ENCODE measurements around the gene TSPEAR. TPM values are rescaled to one million over a fixed set of nuclear protein-coding genes. Genes with fewer than 3 reads are reported as not detected.

The TSPEAR gene
- total RNA-seq, 1 donor from 2014 or later, result not detected

DNA sequence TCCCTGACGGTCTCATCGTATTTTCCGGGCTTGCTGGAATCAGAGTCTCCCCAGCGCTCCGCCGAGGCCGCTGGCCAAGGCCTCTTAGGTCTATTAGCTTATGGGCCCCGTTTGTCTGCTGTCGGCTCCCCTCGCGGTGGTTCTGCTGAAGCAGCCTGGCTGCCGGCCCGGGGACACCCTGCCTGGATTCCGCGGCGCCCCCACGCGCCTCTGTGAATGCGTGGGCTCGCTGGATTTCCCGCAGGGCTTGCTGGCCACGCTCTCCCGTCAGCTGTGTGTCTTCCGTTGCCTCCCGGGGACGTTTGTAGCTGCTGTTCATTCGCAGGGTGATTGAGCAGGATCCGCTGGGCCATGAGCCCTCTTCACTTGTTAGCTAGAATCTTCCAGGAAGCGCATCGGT lies 247.6 kb downstream of the TSPEAR start:
- no peak for DNase-seq (ENCODE audit: low read depth)

DNA sequence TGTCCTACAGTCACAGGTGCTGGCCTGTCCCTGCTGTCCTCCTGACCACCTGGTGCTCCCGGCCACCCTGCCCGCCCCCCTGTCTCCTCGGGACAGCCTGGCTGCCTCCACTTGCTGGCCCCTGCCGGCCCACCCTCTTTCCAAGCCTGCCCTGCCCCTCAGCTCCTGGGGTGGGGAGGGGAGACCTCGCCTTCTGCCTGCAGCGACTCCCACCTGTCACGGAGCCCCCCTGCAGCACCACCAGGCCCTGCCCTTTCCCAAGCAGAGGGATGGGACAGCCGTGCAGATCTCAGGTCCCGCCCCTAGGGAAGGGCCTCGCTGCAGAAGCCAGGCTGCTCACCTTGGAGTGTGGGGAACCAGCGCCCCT lies 248.6 kb downstream of the TSPEAR start:
- no peak for DNase-seq (ENCODE audit: low read depth)

DNA sequence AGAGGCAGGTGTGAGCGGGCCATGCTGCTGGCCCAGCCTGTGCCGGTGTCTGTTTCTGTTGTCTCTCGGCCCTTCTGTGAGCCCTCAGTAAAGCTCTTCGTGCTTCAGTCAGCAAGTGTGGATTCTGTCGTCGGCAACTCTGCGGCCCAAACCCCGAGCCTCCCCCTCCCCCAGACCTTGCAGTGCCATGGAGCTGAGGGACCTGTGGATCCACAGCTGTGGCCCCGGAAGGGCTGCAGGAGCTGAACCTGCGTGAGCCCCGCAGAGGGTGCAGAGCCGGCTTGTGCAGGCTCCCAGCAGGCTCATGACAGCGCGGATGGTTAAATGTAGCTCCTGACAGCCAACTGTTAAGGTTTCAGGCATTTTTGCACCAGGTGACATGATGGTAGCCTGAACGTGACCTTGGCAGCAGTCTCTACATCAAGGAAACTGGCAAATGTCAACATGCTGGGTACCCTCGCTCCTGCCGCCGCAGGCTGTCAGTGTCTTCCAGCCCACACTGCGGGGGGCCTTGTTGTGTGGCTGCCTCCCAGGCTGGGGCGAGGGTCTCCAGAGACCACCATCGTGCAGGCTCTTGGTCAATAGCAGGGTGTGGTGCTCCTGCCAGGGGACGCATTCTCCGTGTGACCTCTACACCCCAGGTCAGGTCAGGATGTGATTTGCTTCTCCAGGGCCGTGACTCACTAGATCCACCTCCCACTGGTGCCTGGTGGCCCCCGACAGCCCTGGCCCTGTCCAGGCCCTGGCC lies 249.1 kb downstream of the TSPEAR start:
- DNase-seq (ENCODE audit: low read depth), result no peak

DNA sequence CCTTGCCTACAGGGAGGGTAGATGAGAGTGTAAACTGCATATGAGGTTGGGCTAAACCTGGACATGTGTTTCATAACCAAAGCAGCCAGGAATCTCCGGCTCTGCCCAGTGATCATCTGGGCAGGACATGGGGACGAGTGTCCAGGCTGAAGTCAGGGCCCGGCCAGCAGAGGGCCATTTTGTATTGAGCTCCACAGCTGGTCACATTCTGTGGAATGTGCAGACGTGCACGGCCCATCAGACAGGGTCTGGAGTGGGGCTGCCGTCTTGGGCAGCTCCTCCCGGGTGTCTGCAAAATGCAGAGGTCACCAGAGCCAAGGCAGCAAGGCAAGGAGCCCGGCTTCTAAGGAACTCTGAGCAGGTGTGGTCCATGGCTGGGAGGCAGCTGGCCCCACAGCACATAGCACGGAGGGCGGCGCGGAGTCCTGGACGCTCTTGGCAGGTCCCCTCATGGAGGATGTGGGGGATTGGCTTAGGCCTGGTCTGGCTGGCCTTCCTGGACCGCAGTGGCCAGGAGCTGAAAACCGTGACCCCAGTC lies 249.8 kb downstream of the TSPEAR start:
- DNase-seq (ENCODE audit: low read depth), result no peak

DNA sequence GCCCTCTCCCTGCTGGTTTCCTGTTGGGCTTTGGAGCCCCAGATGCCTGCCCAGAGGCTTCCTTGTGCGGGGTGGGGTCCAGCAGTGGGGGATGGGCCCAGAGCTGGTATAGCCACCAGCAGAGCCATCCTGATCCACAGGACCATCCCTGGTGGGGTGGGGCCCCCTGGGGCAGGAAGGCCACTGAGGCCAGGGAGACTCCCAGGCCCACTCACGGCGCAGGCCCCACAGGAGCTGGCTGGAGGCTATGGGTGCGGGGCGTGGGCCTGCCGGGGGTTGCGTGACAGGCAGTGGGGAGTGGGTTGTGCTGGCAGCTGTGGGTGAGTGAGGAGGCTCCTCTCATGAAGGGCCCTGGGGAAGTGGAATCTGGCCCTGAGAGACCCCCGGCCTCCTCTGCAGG lies 250.4 kb downstream of the TSPEAR start:
- DNase-seq (ENCODE audit: low read depth), result no peak

DNA sequence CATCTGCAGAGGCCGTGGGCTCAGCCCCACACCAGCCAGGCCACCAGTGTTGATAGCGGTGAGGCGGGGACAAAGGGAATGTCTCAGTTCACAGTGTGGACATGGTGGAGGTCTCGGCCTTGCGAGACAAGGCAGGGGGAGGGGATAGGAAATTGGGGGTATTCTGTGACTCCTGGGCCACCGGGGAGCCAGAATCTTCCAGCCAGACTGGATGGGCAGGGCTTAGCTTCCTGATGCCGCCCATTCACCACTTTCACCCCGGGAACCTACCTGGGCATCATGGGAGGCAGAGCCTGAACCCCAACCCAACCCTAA lies 251.0 kb downstream of the TSPEAR start:
- no peak for DNase-seq (ENCODE audit: low read depth)

DNA sequence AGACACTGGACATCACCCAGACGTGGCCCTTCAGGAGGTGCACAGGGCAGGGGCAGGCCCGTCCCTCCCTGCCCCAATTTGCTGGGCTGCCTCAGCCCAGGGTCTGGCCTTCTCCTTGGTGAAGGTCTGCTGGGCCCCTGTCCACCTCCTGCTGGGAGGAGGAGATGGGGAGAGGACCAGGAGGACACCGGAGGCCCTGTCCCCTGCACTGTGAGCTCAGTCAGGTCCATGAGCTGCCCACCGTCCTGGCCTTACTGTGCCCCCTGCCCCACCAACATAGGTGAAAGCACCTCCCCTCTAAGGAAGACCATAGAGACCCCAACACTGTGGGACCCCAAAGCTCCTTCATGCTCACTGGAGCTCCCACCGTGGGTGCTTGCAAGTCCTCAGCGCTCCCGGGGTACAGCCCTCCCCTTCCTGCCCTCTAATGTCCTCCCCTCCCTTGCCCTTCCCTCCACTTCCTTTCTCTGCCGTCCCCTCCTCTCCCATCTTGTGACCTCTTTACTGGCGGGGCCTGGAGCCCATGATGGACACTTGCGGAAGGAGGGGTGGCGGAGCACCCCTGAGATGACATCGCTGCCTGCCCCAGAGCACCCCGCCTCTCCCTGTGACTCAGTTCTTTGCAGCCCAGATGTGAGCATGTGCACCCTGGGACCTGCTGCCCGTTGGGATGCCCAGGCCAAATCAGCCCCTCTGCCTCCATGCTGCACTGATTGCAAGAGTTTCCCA lies 251.5 kb downstream of the TSPEAR start:
- no peak for DNase-seq (ENCODE audit: low read depth)

DNA sequence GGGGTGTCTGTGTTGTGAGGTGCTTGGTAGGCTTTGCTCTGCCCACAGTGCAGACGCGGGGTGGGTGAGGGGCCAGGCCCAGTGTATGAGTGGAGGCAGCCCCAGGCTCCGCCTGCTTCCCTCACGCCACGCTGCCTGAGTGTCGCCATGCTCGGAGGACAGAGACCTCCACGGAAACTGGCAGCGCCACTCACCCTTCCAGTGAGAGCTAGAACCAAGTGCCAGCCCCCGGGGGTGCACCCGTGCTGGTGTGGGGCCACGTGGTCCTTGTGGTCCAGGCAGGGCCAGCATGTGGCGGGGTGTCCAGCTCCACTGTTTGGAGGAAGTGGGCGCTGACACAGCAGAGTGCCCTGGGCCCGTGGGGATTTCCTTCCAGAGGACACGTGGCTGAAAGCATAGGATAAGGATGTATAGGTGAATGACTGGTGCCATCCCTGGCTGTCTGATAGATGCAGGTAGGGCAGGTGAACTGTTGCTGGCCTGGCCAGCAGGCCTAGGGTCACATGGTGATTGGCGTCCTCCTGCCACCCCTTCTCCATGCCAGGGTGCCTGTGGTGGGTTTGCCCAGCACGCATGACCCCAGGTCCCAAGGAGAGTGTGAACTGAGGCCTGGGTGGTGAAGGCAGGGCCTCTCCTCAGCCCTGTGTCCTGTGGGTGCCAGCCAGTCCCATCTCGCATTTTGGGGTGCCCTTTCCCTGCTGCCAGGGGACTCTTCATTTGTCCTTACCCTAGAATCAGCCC lies 252.2 kb downstream of the TSPEAR start:
- no peak for DNase-seq (ENCODE audit: low read depth)

DNA sequence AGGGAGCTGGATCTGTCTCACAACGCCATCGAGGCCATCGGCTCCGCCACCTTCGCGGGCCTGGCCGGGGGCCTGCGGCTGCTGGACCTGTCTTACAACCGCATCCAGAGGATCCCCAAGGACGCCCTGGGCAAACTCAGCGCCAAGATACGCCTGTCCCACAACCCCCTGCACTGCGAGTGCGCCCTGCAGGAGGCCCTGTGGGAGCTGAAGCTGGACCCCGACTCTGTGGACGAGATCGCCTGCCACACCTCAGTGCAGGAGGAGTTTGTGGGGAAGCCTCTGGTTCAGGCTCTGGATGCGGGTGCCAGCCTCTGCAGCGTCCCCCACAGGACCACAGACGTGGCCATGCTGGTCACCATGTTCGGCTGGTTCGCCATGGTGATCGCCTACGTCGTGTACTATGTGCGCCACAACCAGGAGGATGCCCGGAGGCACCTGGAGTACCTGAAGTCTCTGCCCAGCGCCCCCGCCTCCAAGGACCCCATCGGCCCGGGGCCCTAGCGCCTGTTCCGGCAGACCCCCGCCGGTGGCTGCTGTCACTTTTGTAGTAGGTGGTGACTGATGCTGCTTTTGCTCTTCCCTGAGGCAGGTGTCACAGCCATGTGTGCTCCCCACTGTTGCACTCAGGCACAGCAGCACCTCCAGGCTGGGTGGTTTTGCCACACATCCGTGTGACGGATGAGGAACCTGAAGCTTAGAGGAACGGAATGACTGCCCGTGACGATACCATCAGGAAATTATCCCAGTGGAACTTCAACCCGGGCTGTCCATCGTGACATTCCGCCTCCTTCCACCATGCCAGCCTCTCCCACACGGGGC lies 254.2 kb downstream of the TSPEAR start:
- no peak for DNase-seq (ENCODE audit: low read depth)

DNA sequence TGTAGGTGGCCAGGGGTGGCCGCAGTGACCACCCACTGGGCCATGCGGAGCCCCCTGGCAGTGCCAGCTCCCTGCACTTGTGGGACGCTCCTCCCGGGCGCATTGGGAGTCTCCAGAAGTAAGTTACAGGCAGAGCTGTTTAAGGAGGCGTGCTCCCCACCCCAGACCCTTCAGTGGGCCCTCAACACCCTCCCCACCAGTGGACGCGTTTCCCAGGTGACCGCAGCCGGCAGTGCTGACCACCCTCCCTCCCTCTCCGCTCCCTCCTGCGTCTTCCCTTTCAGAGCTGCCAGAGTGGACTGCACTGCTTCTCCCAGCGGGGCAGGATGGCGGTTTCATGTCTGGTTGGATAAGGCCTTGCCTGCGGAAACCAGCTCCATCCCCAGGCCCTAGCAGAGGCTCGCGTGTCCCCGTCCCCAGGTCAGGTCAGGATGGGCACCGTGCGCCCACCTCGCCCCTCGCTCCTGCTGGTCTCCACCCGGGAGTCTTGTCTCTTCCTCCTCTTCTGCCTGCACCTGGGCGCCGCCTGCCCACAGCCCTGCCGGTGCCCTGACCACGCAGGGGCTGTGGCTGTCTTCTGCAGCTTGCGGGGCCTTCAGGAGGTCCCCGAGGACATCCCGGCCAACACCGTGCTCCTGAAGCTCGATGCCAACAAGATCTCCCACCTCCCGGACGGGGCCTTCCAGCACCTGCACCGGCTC lies 255.0 kb downstream of the TSPEAR start:
- no peak for DNase-seq (ENCODE audit: low read depth)

DNA sequence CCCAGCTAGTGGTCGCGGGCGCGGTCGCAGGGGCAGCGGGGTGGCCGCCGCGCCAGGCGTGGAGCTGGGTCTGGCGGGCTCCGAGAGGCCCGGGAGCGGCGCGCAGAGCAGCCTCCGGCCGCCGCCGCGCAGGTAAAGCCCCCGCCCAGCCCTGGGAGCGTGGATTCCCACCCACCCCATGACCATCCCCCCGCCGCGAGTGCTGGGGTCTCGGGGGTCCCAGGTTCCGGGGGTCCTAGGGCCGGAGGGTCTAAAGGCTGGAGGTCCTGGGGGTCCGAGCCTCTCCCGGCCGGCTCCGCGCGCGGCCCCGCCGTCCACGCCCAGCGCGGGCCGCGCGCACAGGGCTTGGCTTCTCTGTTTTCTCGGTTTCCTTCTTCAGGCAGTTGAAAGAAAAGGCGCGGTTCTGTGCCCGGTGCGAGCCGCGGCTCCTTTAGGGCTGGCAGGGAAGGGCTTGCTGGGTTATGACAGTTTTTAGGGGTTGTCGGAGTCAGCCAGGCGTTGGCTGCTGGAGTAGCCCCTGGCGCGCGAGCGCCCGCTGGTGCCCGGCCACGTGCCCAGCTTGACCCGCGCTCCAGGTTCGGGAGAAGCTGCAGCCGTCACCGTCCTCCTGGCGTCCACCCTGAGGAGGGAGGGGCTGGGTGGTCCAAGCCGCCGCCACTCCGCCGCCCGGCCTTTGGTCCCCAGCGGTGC lies 255.7 kb downstream of the TSPEAR start:
- no peak for DNase-seq (ENCODE audit: low read depth)

DNA sequence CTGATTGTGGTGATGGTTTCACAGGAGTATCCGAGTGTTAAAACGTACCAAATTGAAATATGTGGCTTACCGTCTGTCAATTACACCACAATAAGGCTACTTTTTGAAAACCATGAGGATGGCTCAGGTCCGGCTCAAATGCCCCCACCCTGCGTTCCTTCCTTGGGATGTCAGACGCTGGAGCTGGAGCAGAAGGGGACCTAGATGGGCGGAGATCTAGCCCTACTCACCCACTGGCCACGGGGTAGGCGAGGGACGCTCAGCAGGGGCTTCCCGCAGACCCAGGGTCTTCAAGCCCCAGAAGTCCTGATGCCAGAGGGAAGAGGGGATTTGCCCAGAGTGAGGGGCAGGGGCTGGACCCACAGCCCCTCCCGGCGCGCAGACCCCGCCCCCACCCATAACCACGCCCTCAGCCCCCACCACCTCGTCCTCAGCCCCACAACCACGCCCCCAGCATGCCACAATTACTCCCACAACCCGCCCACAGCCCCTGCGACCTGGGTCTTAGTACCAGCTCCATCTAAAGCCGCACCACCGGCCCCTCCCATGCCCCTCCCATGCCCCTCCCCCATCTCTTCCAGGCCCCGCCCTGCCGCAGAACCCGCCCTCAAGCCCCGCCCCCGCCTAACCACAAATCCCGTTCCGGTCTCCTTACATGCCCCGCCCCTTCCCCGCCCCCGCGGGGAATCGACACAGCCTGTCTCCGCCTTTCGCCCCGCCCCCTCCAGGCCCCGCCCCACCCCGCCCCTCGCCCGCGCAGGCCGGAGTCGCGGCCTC lies 256.4 kb downstream of the TSPEAR start, which contains the start of gene LRRC3:
LRRC3 (plus strand) TSS at position 764 of the 777 bp plus-strand sequence. CDS start 1,135 bp downstream, outside the sequence.
- DNase-seq (ENCODE audit: low read depth), result peak; percentile 1

DNA sequence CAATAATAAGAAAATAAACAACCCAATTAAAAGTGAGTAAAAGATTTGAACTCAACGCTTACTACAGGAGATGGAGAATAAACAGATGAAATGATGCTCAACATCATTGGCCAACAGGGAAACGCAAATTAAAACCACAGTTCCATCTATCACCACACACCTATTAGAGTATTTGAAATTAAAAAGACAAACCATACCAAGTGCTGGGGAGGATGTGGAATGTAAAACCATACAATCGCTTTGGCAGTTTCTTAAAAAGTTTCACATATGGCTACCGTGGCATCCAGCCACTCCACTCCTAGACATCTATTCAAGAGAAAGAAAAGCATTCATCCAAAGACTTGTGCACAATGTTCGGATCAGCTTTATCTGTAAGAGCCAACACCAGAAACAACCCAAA lies 257.3 kb downstream of the TSPEAR start:
- no peak for DNase-seq (ENCODE audit: low read depth)

DNA sequence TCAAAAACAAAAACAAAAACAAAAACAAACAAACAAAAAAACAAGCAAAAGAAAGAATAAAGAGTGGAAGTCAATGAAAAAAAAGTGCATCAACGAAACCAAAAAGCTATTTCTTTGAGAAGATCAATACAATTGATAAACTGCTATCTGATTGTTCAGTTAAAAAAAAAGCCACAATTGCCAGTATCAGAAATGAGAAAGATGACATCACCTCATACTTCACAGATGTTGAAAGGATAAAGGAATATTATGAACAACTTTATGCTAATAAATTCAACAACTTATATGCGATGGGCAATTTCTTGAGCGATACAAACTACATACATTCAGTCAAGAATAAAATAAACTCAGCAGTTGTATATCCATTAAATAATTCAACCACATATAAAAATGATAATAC lies 258.3 kb downstream of the TSPEAR start:
- no peak for DNase-seq (ENCODE audit: low read depth)

DNA sequence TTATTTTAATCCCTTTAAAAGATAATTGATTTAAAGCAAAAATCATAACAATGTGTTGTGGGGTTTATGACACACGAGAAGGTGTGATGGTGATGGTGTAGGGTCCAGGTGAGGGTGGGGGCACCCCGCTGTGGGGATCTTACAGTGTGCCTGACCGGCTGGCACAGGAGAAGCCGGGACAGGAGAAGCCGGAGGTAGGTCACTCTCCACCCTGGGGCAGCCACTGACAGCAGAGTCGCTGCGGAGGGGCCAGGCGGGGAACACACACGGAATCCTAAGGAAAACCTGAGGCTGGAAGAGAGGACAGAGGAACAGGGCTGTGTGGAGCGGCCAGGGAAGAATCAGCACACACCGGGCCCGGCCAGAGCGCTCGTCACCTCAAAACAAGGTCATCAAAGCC lies 260.4 kb downstream of the TSPEAR start:
- no peak for DNase-seq (ENCODE audit: low read depth)

DNA sequence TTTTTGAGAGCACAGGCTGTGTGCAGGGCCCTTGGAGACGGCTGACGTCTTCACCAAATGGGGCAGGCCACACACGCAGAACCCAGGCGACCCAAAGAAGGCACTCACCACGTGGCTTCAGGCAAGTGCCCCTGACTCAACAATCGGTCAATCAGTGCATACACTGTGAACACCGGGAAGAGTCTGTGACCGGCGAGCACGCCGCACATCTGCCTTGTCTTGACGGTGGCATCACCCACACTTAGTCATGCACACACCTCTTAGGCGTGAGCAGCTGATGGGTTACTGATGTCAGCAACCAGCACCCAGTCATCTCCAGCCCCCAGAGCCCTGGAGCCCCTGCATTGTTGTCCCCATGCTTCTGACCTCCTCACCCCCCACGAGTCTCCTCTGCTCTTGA lies 261.0 kb downstream of the TSPEAR start:
- DNase-seq (ENCODE audit: low read depth), result no peak

DNA sequence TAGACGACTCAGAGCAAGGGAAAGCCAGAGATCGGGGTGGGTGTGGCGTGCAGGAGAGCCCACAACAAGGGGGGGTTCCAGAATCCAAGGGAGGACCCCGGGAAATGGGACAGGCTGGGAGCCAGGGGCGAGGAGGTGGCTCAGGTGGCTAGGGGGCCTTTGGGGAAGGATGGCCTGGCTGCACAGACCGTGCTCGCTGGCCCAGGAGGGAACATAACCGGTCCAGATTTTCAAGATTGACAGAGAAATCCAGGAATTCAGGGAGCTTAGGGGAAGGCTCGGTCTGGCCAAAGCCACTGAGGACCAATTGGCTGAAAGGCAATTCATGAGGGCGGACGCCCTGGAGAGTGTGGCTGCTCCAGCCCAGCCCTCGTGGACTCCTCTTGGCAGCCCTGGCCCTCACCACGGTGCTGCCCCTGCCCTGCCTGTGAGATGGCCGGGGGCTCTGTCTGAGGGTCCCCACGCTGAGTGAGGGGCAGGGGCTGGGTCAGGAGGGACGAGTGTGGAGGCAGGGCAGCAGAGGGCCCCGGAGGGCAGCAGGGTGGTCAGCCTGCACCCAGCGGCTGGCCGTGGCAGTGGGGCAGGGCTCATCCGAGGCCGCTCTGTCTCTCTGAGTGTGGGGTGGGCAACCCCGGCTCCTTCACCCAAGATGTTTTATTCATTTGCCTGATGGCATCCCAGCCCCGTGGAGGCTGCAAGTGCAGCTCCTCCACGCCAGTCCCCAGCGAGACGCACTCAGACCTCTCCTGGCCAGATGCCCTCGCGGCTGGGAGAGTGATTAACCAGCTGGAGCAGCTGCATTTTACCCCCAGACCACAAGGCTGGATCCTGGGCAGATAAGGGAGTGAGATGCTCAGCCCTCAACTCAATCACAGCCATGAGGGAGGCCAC lies 261.7 kb downstream of the TSPEAR start:
- no peak for DNase-seq (ENCODE audit: low read depth)

DNA sequence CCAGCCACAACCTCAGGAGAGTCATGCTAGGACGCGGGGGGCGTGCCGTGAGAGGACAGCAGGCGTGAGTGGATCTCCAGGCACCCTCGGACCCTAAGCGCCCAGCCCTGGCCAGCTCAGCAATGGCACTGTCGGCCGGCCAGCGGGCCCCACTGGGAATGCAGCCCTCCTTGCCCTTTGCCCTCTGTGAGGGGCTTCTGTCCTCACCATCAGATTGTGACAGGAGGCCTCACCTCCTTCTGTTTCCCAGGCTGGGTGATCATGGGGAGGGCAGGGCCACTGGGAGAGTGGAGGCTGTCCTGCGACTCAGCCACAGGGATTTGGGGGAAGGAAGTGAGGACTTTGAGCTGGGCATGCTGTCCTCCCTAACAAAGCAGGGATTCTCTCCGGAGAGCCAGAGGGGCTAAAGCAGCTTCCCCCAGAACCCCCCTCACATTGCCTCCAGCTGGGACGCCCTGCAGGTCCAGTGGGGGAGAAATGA lies 262.7 kb downstream of the TSPEAR start:
- no peak for DNase-seq (ENCODE audit: low read depth)
